HG02588 (cell line): ENCODE results near the gene PER1.
"Not testable (repeated sequence)": the region's sequence is repeated elsewhere in the genome, so short reads cannot be mapped to it uniquely, and the experiment has no call there.

Experiments used
- ATAC-seq: cut with Tn5 transposase; IDR thresholded peaks from one replicate; pipeline ENCODE4 v1.9.1; 2021; ENCODE audit warnings: mild to moderate bottlenecking, moderate library complexity; ENCODE audit not compliant: unreplicated experiment

Gene PER1

GRCh38 chr17:8152112-8152775, at the start of gene PER1:
PER1 (minus strand) TSS chr17:8152404; CDS start chr17:8150706, 1,698 bp downstream.
- peak; percentile 25 for ATAC-seq

GRCh38 chr17:8192070-8192815, 40.0 kb upstream of the PER1 start:
- no peak for ATAC-seq

DNA sequence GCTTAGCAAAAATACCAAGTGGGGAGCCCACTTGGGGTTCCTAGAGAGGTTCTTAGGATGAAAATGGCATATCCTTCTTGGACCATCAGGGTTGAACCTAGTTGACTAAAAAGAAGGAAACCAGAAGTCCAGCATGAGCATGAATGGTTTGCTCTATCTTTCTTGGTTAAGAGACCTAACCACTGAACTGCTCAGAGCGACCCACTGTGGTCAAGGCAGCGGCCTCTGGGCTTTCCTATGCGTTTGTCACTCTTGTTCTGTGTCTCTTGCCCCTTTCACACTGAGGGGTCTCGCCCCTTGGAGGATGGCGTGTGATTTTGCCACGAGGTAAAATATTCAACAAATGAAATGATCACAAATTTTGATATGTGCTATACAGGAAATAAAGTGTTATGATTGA, 38.3 kb upstream of the PER1 start:
- ATAC-seq, result no peak

DNA sequence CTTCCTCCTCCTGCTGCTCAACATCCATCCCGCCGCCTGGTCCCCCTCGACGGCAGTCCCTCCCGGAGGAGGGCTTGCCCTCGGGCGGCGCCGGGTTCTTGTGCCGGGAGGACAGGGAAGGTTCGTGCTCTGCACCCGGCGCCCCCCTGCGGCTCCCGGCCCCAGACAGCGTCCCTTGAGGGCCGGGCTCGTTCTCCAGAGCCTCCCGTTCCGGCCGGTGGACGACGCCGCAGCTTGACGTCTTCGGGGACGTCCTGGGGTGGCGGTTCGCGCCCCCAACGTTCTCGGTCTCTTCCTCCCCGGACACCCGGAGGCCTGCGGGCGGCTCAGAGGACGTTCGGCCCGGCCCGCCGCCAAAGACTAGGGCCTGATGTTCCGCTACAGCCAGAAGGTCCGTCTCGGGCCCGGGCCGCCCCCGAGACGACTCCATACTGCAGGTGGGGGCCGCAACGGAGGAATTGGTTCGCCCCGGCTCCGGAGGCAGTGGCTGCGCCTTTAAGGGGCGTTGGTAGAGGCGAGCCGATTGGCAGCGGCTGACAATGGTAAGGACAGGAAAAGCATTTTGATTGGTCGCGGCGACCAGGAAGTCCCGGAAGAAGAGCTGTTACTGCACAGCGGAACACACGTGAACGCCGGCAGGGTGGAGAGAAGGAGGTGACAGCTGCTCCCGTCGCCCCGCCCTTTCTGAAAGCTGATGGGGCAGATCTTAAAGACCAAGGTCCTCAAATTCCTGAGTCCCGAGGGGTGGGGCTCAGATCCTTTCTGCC, 37.7 kb upstream of the PER1 start, which contains the start of gene BORCS6:
BORCS6 (minus strand) TSS at position 470 of the 767 bp plus-strand sequence; CDS start at position 430, 40 bp downstream.
- ATAC-seq, result peak; percentile 42

GRCh38 chr17:8189041-8189710, 37.0 kb upstream of the PER1 start:
- ATAC-seq, result no peak

GRCh38 chr17:8188263-8188839, 36.1 kb upstream of the PER1 start:
- ATAC-seq, result no peak

GRCh38 chr17:8187517-8188262, 35.5 kb upstream of the PER1 start:
- peak; percentile 18 for ATAC-seq

DNA sequence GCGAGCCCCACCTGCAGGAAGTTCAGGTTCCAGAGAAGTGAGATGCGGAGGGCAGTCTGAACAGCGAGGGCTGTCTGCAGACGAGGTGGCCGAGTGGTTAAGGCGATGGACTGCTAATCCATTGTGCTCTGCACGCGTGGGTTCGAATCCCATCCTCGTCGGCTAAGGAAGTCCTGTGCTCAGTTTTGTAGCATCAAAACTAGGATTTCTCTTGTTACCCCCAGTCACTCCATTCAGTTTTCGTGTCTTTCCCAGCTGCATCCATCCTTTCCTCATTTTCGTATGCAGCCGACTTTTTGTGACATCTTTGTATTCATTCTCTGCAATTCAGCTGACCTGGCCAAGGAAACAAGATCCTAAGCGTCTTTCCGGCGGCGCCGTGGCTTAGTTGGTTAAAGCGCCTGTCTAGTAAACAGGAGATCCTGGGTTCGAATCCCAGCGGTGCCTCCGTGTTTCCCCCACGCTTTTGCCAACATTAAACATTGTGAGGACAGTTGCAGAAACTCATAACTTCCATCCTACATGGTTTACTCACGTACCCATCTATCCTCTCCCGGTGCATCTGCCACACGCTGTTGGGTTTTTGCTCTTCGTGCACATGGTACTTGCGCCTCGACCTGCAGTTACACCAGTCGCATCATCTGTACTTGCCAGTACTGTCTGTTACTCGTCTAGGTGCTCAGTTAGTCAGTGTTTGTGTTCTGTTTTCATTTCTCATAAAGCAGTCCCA, 34.7 kb upstream of the PER1 start:
- peak; percentile 19 for ATAC-seq

DNA sequence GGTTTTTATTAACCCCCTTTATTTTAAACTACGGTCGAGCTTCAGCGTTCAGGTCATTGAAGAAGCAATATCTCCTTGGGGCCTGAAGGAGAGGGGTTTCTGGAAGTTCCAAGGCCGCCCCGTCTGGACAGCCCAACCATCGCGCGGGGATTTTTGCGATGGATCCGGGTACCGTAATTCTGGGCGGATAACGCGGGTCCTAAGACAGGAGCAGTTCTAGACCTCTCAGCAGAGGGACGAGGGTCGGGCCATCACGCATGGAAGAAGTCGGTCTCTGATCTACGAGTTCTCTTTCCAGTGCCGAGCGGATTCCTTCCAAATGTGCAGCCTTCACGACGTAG, 34.2 kb upstream of the PER1 start:
- peak; percentile 6 for ATAC-seq

DNA sequence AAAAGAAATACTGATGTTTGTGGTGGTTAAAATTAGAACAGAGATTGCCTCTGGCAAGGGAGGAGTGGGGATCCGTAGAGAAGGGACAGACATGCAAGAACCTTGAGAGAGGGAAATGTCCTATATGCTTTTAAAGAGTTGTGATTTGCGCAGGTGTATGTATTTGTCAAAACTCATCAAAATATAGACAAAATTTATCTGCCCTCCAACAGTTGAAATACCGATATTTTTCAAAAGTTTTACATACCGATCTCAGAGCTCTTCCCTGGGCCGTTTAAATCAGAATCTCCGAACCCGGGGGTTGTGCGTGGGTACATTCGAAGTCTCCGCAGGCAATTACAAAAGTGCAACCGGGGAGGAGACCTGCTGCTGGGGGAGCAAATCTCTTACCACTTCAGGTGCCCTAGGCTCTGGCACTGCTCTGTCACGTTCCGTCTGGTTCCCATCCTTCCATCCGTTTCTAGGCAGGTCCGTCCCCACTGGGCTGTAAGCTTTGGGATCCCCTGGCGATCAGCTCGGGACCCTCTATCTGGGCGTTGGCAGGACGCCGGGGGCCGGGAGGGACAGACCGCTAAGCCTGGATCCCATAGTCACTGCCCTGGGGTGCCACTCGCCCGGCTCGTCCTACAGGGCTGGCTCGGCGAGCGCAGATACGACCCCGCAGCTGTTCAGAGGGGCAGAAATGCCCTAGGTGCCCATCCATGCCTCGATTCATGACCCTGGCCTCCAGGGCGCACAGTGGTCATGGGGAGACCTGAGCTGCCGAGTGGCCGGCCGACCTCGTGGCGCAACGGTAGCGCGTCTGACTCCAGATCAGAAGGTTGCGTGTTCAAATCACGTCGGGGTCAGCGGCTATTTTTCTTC, 33.6 kb upstream of the PER1 start:
- peak; percentile 15 for ATAC-seq

- ATAC-seq, result no peak
Measured at GRCh38 chr17:8176998-8177731, 25.0 kb upstream of the PER1 start.

GRCh38 chr17:8176197-8176940, 24.2 kb upstream of the PER1 start, which contains the start of gene TMEM107:
TMEM107 (minus strand) TSS chr17:8176380; CDS start chr17:8176286, 94 bp downstream.
- ATAC-seq, result peak; percentile 30

DNA sequence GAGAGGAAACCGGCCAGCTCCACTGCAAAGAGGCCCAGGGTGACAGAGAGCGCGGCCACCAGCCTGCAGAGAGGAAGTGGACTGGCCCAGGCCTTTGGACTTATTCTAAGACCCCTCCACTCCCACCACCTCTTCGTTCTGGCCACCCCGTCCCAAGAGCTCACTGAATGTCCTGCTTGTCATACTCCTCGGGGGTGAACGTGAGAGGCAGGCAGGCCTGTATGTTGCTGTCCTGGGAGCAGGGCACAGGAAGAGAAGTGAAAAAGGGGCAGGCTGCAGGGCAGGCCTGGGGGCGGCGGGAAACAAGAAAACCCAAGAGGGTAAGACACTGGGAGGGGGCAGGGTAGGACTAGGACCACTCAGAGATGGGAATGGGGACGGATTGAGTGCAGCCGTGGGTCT, 23.6 kb upstream of the PER1 start:
- ATAC-seq, result peak; percentile 2

- ATAC-seq, result no peak
Measured at GRCh38 chr17:8173871-8174322, 21.7 kb upstream of the PER1 start.

DNA sequence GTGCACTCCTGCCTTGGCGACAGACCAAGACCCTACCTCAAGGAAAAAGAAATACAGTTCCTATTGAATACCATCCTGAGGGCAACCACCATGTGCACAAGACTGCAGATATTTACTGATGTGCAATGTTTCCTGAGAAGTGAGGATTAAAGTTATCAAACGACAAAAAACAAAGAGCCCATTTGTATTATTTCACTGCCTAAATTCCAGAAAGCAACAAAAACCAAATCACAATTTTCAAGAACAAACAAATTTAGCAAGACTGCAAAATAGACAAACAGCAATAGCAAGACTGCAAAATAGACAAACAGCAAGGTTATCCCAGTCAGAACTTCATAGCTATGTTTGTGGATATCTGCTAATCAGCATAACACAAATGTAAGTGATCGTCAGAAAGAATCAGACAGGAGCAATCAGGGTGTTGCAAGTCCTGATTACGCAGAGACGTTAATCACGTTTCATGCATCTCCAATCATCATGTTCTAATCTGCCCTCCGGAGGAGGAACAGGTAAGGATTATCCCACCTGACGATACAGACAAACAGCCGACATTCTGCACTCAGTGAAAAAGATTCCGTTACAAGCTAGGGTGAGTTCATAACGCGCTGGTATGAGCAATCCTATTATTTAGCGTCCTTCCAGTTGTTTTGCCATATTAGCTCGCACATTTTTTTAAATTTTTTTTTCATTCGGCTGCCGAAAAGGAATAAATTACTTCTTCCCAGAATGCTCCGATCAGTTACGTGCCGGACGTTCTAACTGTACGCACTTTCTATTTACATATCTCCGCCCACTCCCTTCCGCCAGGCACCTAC, 21.1 kb upstream of the PER1 start:
- peak; percentile 62 for ATAC-seq

DNA sequence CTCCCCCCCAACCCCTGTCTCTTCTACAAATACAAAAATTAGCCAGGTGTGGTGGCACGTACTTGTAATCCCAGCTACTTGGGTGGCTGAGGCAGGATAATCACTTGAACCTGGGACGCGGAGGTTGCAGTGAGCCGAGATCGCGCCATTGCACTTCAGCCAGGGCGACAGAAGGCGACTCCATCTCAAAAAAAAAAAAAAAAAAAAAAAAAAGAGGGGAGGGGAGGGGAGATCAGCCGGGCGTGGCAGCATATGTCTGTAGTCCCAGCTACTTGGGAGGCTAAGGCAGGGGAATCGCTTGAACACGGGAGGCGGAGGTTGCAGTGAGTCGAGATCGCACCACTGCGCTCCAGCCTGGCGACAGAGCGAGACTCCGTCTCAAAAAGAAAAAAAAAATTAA, 18.0 kb upstream of the PER1 start:
- not testable (repeated sequence) for ATAC-seq
